Activated naive CD8-positive, alpha-beta T cell (primary cell): ENCODE data around the gene FRMD4A.

Experiments
- H3K27ac Mint-ChIP-seq: one replicate; pipeline ENCODE4 v1.8.0; 2021; ENCODE audit warnings: mixed read lengths
- H3K27me3 Mint-ChIP-seq: one replicate; pipeline ENCODE4 v1.8.0; 2021; ENCODE audit warnings: mixed read lengths
- H3K36me3 Mint-ChIP-seq: one replicate; pipeline ENCODE4 v1.8.0; 2021; ENCODE audit warnings: mixed read lengths
- H3K4me1 Mint-ChIP-seq: one replicate; pipeline ENCODE4 v1.8.0; 2021; ENCODE audit warnings: low read depth, mixed read lengths
- H3K4me3 Mint-ChIP-seq: one replicate; pipeline ENCODE4 v1.8.0; 2021; ENCODE audit warnings: mild to moderate bottlenecking, mixed read lengths
- H3K9me3 Mint-ChIP-seq: one replicate; pipeline ENCODE4 v1.8.0; 2021; ENCODE audit warnings: low read depth, mixed read lengths

The FRMD4A gene

DNA sequence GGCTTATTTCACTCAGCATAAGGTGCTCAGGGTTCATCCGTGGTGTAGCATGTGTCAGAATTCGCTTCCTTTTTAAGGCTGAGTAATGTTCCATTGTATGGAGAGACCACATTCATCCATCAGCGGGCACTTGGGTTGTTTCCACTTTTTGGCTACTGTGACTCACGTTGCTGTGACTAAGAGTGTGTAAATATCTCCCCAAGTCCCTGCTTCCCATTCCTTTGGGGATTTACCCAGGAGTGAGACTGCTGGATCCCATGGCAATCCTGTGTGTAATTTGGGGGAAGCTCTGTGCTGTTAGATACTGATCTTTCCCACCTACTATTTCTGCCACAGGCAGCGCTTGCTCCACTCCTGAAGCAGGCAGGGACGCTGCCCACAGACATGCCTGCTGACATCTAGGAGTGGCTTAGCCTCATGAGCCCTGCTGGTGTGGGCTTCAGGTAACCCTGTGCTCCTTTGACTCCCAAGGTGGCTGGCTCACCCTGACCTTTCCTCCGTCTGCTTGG, 346.0 kb downstream of the FRMD4A start:
- Mint-ChIP-seq H3K27me3 (no peaks in the 10 kb centered on the region), H3K4me3 (no peak overlapping the region), H3K27ac (no peak overlapping the region), H3K9me3 (no peaks in the 10 kb centered on the region), H3K36me3 (no peaks in the 10 kb centered on the region), H3K4me1 (peaks cover 9% of the 10 kb centered on the region)

GRCh38 chr10:13983035-13983434, 347.7 kb downstream of the FRMD4A start:
- Mint-ChIP-seq H3K36me3 (no peaks in the 10 kb centered on the region), H3K27me3 (no peaks in the 10 kb centered on the region), H3K4me1 (peaks cover 9% of the 10 kb centered on the region), H3K27ac (no peak overlapping the region), H3K9me3 (no peaks in the 10 kb centered on the region), H3K4me3 (no peak overlapping the region)

DNA sequence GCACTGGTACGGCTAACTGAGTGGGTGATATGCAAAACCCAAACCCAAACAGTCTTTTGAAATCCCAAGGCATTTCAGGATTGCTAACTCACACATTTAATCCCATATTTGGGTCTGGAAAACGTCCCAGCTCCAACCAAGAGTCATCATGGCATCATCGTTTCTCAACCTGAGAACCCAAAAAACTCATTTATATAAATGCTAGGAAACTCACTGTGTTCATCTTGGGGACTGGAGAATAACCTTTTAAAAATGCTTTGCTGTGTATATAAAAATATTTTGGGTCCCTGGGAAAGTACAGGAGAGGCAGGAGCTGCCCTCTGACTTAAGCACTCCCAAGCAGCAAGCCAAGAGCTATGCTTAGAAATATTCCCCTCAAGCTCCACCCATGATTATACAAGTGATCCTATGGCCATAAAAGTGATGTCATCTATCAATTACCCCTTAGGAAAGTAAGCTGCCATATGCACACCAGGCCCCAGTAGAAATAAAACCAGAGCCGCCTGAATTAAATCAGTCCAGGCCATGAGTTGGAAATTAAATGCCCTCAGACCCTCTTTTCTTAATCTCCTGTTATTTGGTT, 352.1 kb downstream of the FRMD4A start:
- H3K4me3 Mint-ChIP-seq = no peak overlapping the region
- no peak overlapping the region for H3K27ac Mint-ChIP-seq
- H3K4me1 Mint-ChIP-seq = no peaks in the 10 kb centered on the region
- no peaks in the 10 kb centered on the region for H3K36me3 Mint-ChIP-seq
- H3K27me3 Mint-ChIP-seq = no peaks in the 10 kb centered on the region
- H3K9me3 Mint-ChIP-seq = no peaks in the 10 kb centered on the region

- H3K4me1 Mint-ChIP-seq = no peaks in the 10 kb centered on the region
- H3K27me3 Mint-ChIP-seq = no peaks in the 10 kb centered on the region
These were observed 352.7 kb downstream of the FRMD4A start for GRCh38 chr10:13977861-13978532.

DNA sequence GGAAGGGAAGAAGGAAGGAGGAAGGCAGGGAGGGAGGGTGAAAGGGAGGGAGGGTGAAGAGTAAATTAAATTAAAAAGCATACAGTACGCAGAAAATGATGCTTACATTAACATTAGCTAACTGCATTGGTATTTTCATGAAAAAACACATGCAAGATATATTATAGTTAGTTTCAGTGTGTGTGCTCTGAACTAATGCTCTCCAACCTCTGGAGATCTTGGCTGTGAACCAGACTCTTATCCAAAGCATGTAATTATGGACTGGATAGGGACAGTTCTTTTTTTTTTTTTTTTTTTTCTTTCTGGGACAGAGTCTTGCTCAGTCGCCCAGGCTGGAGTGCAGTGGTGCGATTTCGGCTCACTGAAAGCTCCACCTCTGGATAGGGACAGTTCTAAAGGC, 357.0 kb downstream of the FRMD4A start:
- no peaks in the 10 kb centered on the region for H3K9me3 Mint-ChIP-seq
- no peak overlapping the region for H3K27ac Mint-ChIP-seq
- H3K27me3 Mint-ChIP-seq = no peaks in the 10 kb centered on the region
- peaks cover 8% of the 10 kb centered on the region for H3K4me1 Mint-ChIP-seq
- H3K4me3 Mint-ChIP-seq = no peak overlapping the region
- H3K36me3 Mint-ChIP-seq = no peaks in the 10 kb centered on the region

More at GRCh38 chr10:13977861-13978532, 352.7 kb downstream of the FRMD4A start:
- no peak overlapping the region for H3K27ac Mint-ChIP-seq
- no peak overlapping the region for H3K4me3 Mint-ChIP-seq
- H3K36me3 Mint-ChIP-seq = no peaks in the 10 kb centered on the region
- no peaks in the 10 kb centered on the region for H3K9me3 Mint-ChIP-seq

DNA sequence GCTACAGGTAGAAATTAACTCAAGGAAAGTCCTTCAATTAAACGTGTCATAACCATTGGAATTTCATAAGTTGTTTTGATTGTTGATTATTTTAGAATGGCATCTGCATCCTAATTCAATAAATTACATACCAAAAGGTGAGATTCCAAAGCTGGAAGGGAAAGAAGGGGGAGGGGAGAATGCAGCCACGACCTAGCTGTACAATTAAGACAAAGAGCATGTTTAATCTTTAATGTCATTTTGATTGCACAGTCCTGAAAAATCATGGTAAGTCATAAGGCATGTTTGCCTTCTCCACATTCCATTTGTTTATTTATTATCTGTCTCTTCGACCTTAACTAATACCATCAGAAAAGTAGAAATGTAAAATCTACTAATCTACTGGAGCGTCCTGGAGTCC, 358.1 kb downstream of the FRMD4A start:
- Mint-ChIP-seq H3K4me1 (peaks cover 8% of the 10 kb centered on the region), H3K9me3 (no peaks in the 10 kb centered on the region), H3K27ac (no peak overlapping the region), H3K4me3 (no peak overlapping the region), H3K27me3 (no peaks in the 10 kb centered on the region), H3K36me3 (no peaks in the 10 kb centered on the region)

DNA sequence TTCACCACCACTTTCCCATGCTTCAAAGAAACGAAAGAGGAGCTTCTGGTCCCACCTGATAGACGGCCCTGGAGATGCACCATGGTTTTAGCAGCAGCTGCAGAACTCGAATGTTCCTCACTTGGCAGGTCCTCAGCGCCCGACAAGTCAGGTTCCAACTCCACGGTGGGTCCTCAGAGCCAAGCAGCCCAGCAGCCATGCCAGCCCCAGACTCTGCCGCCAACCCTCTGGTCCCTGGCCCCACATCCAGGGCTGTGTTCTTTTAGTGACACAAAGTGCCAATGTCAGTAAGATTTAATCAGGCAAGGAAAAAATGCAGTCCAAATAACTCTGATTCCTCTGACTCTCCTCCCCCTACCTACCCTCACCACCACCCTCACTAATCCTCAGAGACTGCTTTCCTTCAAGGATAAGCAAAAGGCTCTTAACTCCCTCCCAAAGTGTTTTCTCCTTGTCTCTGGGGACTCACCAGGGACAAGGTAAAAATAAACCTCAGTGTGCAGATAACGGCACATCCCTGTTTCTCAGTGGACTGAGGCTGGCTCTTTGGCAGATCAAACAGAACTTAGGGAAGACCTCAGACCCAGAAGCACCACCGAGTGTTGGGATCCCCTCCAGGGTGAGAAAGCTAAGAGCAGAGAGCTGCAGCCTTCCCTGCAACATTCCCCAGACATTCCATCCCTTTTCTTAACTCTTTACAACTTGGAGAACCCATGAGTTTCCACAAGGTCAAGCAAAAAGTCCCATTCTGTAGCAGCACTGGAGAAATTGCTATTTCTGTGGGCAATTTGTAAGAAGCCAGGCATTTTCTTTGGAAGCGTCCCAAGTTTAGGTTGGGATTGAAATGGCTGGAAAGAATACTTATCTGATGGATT, 358.9 kb downstream of the FRMD4A start:
- Mint-ChIP-seq H3K9me3 (no peaks in the 10 kb centered on the region), H3K27ac (no peak overlapping the region), H3K4me3 (no peak overlapping the region), H3K27me3 (no peaks in the 10 kb centered on the region), H3K4me1 (peaks cover 8% of the 10 kb centered on the region), H3K36me3 (no peaks in the 10 kb centered on the region)

- Mint-ChIP-seq H3K27ac (no peak overlapping the region), H3K4me1 (peaks cover 8% of the 10 kb centered on the region), H3K27me3 (no peaks in the 10 kb centered on the region), H3K4me3 (no peak overlapping the region), H3K9me3 (no peaks in the 10 kb centered on the region), H3K36me3 (no peaks in the 10 kb centered on the region)
These were observed 359.8 kb downstream of the FRMD4A start for GRCh38 chr10:13970957-13971353.

- H3K4me3 Mint-ChIP-seq = no peak overlapping the region
- peaks cover 8% of the 10 kb centered on the region for H3K4me1 Mint-ChIP-seq
- no peaks in the 10 kb centered on the region for H3K27me3 Mint-ChIP-seq
- no peak overlapping the region for H3K27ac Mint-ChIP-seq
- no peaks in the 10 kb centered on the region for H3K36me3 Mint-ChIP-seq
- H3K9me3 Mint-ChIP-seq = no peaks in the 10 kb centered on the region
These were observed 360.3 kb downstream of the FRMD4A start for GRCh38 chr10:13970236-13970956.

- Mint-ChIP-seq H3K27ac (no peak overlapping the region), H3K36me3 (no peaks in the 10 kb centered on the region), H3K4me1 (peaks cover 8% of the 10 kb centered on the region), H3K9me3 (no peaks in the 10 kb centered on the region), H3K4me3 (no peak overlapping the region), H3K27me3 (no peaks in the 10 kb centered on the region)
These were observed 361.0 kb downstream of the FRMD4A start for GRCh38 chr10:13969792-13970140.

- H3K9me3 Mint-ChIP-seq = no peaks in the 10 kb centered on the region
- H3K27me3 Mint-ChIP-seq = no peaks in the 10 kb centered on the region
- H3K4me1 Mint-ChIP-seq = peaks cover 8% of the 10 kb centered on the region
- H3K36me3 Mint-ChIP-seq = no peaks in the 10 kb centered on the region
- H3K27ac Mint-ChIP-seq = no peak overlapping the region
- H3K4me3 Mint-ChIP-seq = no peak overlapping the region
These were observed 361.5 kb downstream of the FRMD4A start for GRCh38 chr10:13969118-13969791.

DNA sequence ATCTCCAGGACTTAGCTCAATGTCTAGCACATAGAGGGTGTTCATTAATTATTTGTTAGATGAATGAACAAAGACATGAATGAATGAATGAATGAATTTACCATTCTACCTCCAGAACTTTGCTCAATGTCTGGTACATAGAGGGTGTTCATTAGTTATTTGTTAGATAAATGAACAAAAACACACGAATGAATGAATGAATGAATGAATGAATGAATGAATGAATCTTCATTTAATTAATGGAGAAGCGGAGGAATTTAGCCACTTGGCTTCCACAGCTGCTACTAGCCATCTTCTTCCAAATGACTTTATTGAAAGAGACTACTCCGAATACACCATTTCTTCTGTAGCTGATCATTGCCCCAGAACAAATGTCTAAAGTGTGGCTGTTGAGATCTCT, 368.9 kb downstream of the FRMD4A start:
- Mint-ChIP-seq H3K9me3 (no peaks in the 10 kb centered on the region), H3K36me3 (no peaks in the 10 kb centered on the region), H3K27me3 (no peaks in the 10 kb centered on the region), H3K4me3 (no peak overlapping the region), H3K27ac (no peak overlapping the region), H3K4me1 (peaks cover 10% of the 10 kb centered on the region)

DNA sequence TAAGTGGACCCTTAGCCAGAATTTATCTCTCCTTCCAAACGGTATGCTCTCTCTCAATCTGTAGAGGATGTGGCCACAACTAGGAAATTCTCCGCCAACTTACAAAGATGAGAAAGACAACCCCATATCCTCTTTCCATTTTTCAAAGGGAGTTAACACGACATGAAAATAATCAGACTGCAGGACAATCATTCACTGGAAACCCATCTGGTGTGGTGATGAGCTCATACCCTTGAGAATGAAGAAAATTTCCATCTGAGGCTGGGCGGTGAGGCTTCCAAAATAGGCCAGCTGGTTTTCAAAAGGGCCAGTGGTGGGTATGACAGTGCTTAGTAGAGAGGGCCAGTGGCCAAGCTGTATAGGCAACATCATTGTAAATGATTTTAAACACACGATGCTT, 369.6 kb downstream of the FRMD4A start:
- H3K4me1 Mint-ChIP-seq = peaks cover 10% of the 10 kb centered on the region
- no peak overlapping the region for H3K4me3 Mint-ChIP-seq
- no peak overlapping the region for H3K27ac Mint-ChIP-seq
- no peaks in the 10 kb centered on the region for H3K27me3 Mint-ChIP-seq
- H3K36me3 Mint-ChIP-seq = no peaks in the 10 kb centered on the region
- H3K9me3 Mint-ChIP-seq = no peaks in the 10 kb centered on the region

- Mint-ChIP-seq H3K4me3 (no peak overlapping the region), H3K36me3 (no peaks in the 10 kb centered on the region), H3K4me1 (peaks cover 10% of the 10 kb centered on the region), H3K27ac (no peak overlapping the region), H3K27me3 (no peaks in the 10 kb centered on the region), H3K9me3 (no peaks in the 10 kb centered on the region)
These were observed 370.1 kb downstream of the FRMD4A start for GRCh38 chr10:13960603-13961002.
